ENCODE measurements around the gene NDUFB7. TPM values are rescaled to one million over a fixed set of nuclear protein-coding genes. Genes with fewer than 3 reads are reported as not detected.

The NDUFB7 gene
- total and polyA plus RNA-seq, 4 donors = 105 to 415 (median 300) TPM

DNA sequence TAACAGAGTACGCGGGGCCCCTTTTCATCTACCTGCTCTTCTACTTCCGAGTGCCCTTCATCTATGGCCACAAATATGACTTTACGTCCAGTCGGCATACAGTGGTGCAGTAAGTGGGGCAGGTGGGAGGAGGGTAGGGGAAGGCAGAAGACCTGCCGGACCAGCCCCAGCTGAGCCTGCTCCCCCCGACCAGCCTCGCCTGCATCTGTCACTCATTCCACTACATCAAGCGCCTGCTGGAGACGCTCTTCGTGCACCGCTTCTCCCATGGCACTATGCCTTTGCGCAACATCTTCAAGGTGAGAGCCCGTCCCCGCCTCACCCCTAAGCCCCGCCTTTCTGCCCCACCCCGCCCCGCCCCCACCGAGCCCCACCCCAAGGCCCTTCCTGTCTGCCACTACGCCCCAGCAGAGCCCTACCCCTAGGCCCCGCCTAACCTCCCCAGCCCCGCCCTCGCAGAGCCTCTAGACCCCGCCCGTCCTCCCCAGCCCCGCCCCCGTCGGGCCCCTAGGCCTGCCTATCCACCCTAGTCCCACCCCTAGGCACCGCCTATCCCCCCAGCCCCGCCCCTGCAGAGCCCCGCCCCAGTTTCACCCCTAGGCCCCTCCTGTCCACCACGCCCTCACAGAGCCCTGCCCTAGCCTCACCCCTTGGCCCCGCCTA is 7.7 kb downstream of the NDUFB7 start:
- no peak for ATAC-seq (ENCODE audit: insufficient read depth, low FRiP score)
- H3K4me3 ChIP-seq = no peak overlapping the region
- peaks cover 0 to 35% (median 1%) of the 10 kb centered on the region in 4 donors for H3K36me3 ChIP-seq (ENCODE audit: control insufficient read depth in 4 of 4, insufficient read depth in 4 of 4, low read length in 4 of 4)

GRCh38 chr19:14563590-14563926 is 8.3 kb downstream of the NDUFB7 start:
- WGBS, 2 donors = 94 to 97% methylated on average over 16 of the region's 16 CpGs
- Histone ChIP-seq H3K27ac (ENCODE audit: low read depth in 1 of 2, low read length in 1 of 2) (no peak overlapping the region), H3K36me3 (ENCODE audit: control insufficient read depth in 4 of 4, insufficient read depth in 4 of 4, low read length in 4 of 4) (peaks cover 0 to 37% (median 1%) of the 10 kb centered on the region in 4 donors), H3K27me3 (ENCODE audit: control insufficient read depth in 3 of 3, insufficient read depth in 3 of 3, low read length in 2 of 3) (no peaks in the 10 kb centered on the region), H3K9me3 (ENCODE audit: control insufficient read depth in 4 of 4, insufficient read depth in 3 of 4, low read length in 3 of 4) (no peaks in the 10 kb centered on the region), H3K4me3 (no peak overlapping the region), H3K9ac (ENCODE audit: insufficient read depth in 1 of 2, low read length in 2 of 2) (no peak overlapping the region), H3K4me1 (ENCODE audit: control insufficient read depth in 5 of 5, insufficient read depth in 5 of 5, low read length in 5 of 5) (peaks cover 0 to 18% (median 8%) of the 10 kb centered on the region in 5 donors)
- DNase-seq (no peak), ATAC-seq (ENCODE audit: insufficient read depth, low FRiP score) (no peak)
- no peak for TF ChIP-seq CTCF (IDR thresholded peaks at IDR 0.05; ENCODE audit: control extremely low read depth, extremely low read depth)

More for the DNA sequence above, 7.7 kb downstream of the NDUFB7 start:
- no peak for TF ChIP-seq CTCF (IDR thresholded peaks at IDR 0.05; ENCODE audit: control extremely low read depth, extremely low read depth)
- Histone ChIP-seq H3K4me1 (ENCODE audit: control insufficient read depth in 5 of 5, insufficient read depth in 5 of 5, low read length in 5 of 5) (peaks cover 0 to 18% (median 8%) of the 10 kb centered on the region in 5 donors), H3K9me3 (ENCODE audit: control insufficient read depth in 4 of 4, insufficient read depth in 3 of 4, low read length in 3 of 4) (no peaks in the 10 kb centered on the region), H3K27ac (ENCODE audit: low read depth in 1 of 2, low read length in 1 of 2) (no peak overlapping the region), H3K9ac (ENCODE audit: insufficient read depth in 1 of 2, low read length in 2 of 2) (no peak overlapping the region), H3K27me3 (ENCODE audit: control insufficient read depth in 3 of 3, insufficient read depth in 3 of 3, low read length in 2 of 3) (no peaks in the 10 kb centered on the region)
- DNase-seq = peak in 1 of 3 donors; percentile 49
- 73 to 86% methylated on average over 21 to 33 of the region's 33 CpGs for WGBS, 2 donors

DNA sequence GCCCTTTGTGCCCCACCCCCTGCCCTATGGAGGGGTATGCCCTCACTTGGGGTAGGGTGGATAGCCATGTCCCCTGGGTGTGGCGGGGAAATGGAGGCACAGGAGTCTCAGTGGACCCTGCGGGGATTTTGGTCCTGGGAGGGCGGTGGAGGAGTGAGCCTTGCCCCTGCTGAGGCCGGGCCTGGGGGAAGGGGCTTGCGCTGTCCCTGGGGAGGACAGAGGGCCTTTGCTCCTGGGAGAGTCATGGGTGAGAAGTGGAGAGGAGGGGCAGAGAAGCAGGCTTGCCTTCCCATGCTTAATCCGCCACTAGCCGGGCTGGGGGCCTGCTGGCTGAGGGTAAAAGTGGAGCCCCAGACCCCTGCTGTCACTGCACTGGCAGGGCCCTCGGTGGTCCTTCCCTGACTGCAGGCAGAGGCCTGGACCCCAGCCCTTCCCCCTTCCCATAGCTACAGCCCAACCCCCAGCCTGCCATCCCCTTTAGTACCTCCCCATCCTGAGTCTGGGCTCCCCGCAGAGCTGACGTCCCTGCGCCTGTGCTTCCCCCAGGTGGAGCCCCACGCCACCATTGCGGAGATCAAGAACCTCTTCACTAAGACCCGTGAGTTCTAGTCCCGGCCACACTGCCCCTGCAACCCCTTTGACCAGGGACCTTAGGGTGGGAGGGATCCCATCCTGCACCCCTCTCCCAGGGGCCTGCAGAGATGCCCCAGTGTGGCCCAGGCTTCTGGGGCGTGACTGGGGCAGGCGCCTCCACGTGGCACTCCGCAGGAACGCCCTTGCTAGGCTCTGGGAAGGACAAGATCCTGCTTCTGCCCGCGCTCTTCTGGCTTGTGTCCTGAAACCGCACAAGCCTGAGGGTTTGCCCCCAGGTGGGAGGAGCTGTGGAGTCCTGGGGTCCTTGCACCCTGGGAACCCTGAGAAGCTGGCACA is 8.9 kb downstream of the NDUFB7 start:
- DNase-seq (no peak), ATAC-seq (ENCODE audit: insufficient read depth, low FRiP score) (no peak)
- peaks cover 0 to 18% (median 8%) of the 10 kb centered on the region in 5 donors for H3K4me1 ChIP-seq (ENCODE audit: control insufficient read depth in 5 of 5, insufficient read depth in 5 of 5, low read length in 5 of 5)
- TF ChIP-seq CTCF (IDR thresholded peaks at IDR 0.05; ENCODE audit: control extremely low read depth, extremely low read depth) = no peak
- H3K9ac ChIP-seq (ENCODE audit: insufficient read depth in 1 of 2, low read length in 2 of 2) = no peak overlapping the region
- H3K36me3 ChIP-seq (ENCODE audit: control insufficient read depth in 4 of 4, insufficient read depth in 4 of 4, low read length in 4 of 4) = peaks cover 0 to 37% (median 3%) of the 10 kb centered on the region in 4 donors
- H3K4me3 ChIP-seq = no peak overlapping the region
- no peaks in the 10 kb centered on the region for H3K9me3 ChIP-seq (ENCODE audit: control insufficient read depth in 4 of 4, insufficient read depth in 3 of 4, low read length in 3 of 4)
- H3K27ac ChIP-seq (ENCODE audit: low read depth in 1 of 2, low read length in 1 of 2) = peak overlapping the region in 1 of 2 donors; percentile 91
- no peaks in the 10 kb centered on the region for H3K27me3 ChIP-seq (ENCODE audit: control insufficient read depth in 3 of 3, insufficient read depth in 3 of 3, low read length in 2 of 3)
- WGBS, 2 donors = 91% methylated on average over 23 of the region's 23 CpGs
